ENCODE measurements around the gene RNF144B. TPM values are rescaled to one million over a fixed set of nuclear protein-coding genes. Genes with fewer than 3 reads are reported as not detected.

The RNF144B gene
- total RNA-seq, 1 experiment from 2014 or later = 26.2 TPM

DNA sequence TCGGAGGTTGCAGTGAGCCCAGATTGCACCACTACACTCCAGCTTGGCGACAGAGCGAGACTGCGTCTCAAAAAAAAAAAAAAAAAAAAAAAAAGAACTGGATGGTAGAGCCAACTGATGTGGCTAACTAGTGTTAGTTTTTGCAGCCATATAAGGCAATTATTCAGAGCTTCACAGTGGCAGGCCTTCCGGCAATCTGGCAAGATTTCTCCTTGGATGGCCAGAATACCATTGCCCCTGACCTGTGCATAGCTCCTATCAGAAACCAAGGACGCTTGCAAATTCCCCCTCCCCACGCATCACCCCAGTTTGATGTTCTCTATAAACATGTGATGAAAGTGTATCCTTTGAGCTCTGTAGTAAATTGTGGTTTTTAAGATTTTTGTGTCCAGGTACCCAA, 127.0 kb downstream of the RNF144B start:
- CTCF ChIA-PET = interaction anchor here (0.6 kb wide), 1 partner anchor 144 kb away, joined by 3 read pairs; no protein-coding TSS in a partner anchor
- H3K9me2 ChIP-seq (ENCODE audit: insufficient read depth) = no peaks in the 10 kb centered on the region
- POLR2A ChIA-PET (ENCODE audit: unreplicated experiment) = no interaction called here

GRCh38 chr6:18515767-18516166, 128.6 kb downstream of the RNF144B start:
- Histone ChIP-seq H3K79me2 (ENCODE audit: low read depth) (no peaks in the 10 kb centered on the region), H3K27me3 (ENCODE audit: insufficient read depth, low read depth) (no peaks in the 10 kb centered on the region), H3K9me3 (ENCODE audit: insufficient read depth, low read depth) (no peaks in the 10 kb centered on the region), H3K4me1 (replicated peaks; ENCODE audit: insufficient read depth) (no peaks in the 10 kb centered on the region), H3K36me3 (ENCODE audit: low read depth) (no peaks in the 10 kb centered on the region), H3F3A (ENCODE audit: insufficient read depth, low read depth) (no peaks in the 10 kb centered on the region), H3K9me2 (ENCODE audit: insufficient read depth) (no peaks in the 10 kb centered on the region), H2AFZ (no peak overlapping the region), H3K4me3 (no peak overlapping the region), H4K20me1 (ENCODE audit: insufficient read depth) (no peaks in the 10 kb centered on the region), H3K27ac (no peak overlapping the region), H3K4me2 (no peak overlapping the region)
- ChIA-PET CTCF (no interaction called here), POLR2A (ENCODE audit: unreplicated experiment) (no interaction called here)
- no TSS peak for BruUV-seq (replicated peaks)
- no peak for TF ChIP-seq EZH2 (IDR thresholded peaks at IDR 0.05; ENCODE audit: low read depth)
- TF ChIP-seq, protein P1, sequence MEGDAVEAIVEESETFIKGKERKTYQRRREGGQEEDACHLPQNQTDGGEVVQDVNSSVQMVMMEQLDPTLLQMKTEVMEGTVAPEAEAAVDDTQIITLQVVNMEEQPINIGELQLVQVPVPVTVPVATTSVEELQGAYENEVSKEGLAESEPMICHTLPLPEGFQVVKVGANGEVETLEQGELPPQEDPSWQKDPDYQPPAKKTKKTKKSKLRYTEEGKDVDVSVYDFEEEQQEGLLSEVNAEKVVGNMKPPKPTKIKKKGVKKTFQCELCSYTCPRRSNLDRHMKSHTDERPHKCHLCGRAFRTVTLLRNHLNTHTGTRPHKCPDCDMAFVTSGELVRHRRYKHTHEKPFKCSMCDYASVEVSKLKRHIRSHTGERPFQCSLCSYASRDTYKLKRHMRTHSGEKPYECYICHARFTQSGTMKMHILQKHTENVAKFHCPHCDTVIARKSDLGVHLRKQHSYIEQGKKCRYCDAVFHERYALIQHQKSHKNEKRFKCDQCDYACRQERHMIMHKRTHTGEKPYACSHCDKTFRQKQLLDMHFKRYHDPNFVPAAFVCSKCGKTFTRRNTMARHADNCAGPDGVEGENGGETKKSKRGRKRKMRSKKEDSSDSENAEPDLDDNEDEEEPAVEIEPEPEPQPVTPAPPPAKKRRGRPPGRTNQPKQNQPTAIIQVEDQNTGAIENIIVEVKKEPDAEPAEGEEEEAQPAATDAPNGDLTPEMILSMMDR (conservative IDR thresholded peaks at IDR 0.05) = no peak
- intact Hi-C loops (cut with micrococcal nuclease; ENCODE audit: unreplicated experiment) = no loop called here
- DNase-seq = no peak

More for the DNA sequence above, 127.0 kb downstream of the RNF144B start:
- Histone ChIP-seq H3K9me3 (ENCODE audit: insufficient read depth, low read depth) (no peaks in the 10 kb centered on the region), H3K4me3 (no peak overlapping the region), H3K4me2 (no peak overlapping the region), H3K79me2 (ENCODE audit: low read depth) (no peaks in the 10 kb centered on the region), H2AFZ (no peak overlapping the region), H3K27ac (no peak overlapping the region), H3K4me1 (replicated peaks; ENCODE audit: insufficient read depth) (no peaks in the 10 kb centered on the region), H3K36me3 (ENCODE audit: low read depth) (no peaks in the 10 kb centered on the region), H3K27me3 (ENCODE audit: insufficient read depth, low read depth) (no peaks in the 10 kb centered on the region), H4K20me1 (ENCODE audit: insufficient read depth) (no peaks in the 10 kb centered on the region), H3F3A (ENCODE audit: insufficient read depth, low read depth) (no peaks in the 10 kb centered on the region)
- no peak for DNase-seq
- TF ChIP-seq, protein P1 (conservative IDR thresholded peaks at IDR 0.05) = no peak
- TF ChIP-seq EZH2 (IDR thresholded peaks at IDR 0.05; ENCODE audit: low read depth) = no peak
- BruUV-seq (replicated peaks) = no TSS peak
- intact Hi-C loops (cut with micrococcal nuclease; ENCODE audit: unreplicated experiment) = no loop called here

Other genes with a start within 250 kb of the RNF144B start
- gene TPMT, start 232.3 kb upstream of the RNF144B start, total RNA-seq (2021) = 7.0 and 10.5 TPM in 2 replicates
- 15.6 and 21.5 TPM in 2 replicates for gene KDM1B, start 231.9 kb upstream of the RNF144B start, total RNA-seq (2021)
- gene DEK, start 122.8 kb upstream of the RNF144B start, total RNA-seq (2021) = 192 and 260 TPM in 2 replicates

Data from PC-9 (cell line).